Liver (tissue), 3 donors: Measurements from ENCODE around the gene APCS.

Source experiments
- CTCF ChIP-seq: fragments of 150-350 bp; IDR thresholded peaks from 2 replicates; pipeline ENCODE4 v1.5.1; 2017; ENCODE audit warnings: improper control_type of control experiment, low read depth, low read length; ENCODE audit not compliant: missing input control
- EGR1 ChIP-seq, 2 donors: IDR thresholded peaks; 2 replicates each; pipeline ENCODE4 v1.6.1; 2016 to 2018; ENCODE audit warnings: antibody characterized with exemption in 2 of 2, low read depth in 2 of 2
- HNF4A ChIP-seq, 2 donors: conservative IDR thresholded peaks; 2 replicates each; pipeline ENCODE4 v1.6.1; 2016; ENCODE audit warnings: antibody characterized with exemption in 2 of 2, mild to moderate bottlenecking in 2 of 2
- JUND ChIP-seq, 2 donors: IDR thresholded peaks; 2 replicates each; pipeline ENCODE4 v1.6.1; 2016; ENCODE audit warnings: antibody characterized with exemption in 2 of 2
- MAX ChIP-seq: IDR thresholded peaks from 2 replicates; pipeline ENCODE4 v1.6.1; 2016; ENCODE audit warnings: antibody characterized with exemption
- RXRA ChIP-seq, 2 donors: IDR thresholded peaks; 2 replicates each; pipeline ENCODE4 v1.6.1; 2017 to 2018; ENCODE audit warnings: antibody characterized with exemption in 2 of 2, mild to moderate bottlenecking in 1 of 2
- SP1 ChIP-seq: IDR thresholded peaks from 2 replicates; pipeline ENCODE4 v1.6.1; 2018; ENCODE audit warnings: antibody characterized with exemption, mild to moderate bottlenecking
- TAF1 ChIP-seq: conservative IDR thresholded peaks from 2 replicates; pipeline ENCODE4 v1.6.1; 2016; ENCODE audit warnings: antibody characterized with exemption, mild to moderate bottlenecking
- ZBTB33 ChIP-seq: IDR thresholded peaks from 2 replicates; pipeline ENCODE4 v1.6.1; 2016; ENCODE audit warnings: antibody characterized with exemption
- donor health status: healthy.
- donor health status: healthy.

GRCh38 chr1:159554696-159555095 is 32.9 kb upstream of the APCS start:
- no peak for TF ChIP-seq CTCF
- TF ChIP-seq SP1: no peak
- no peak for TF ChIP-seq EGR1 (IDR thresholded peaks at IDR 0.05; ENCODE audit: low read depth in 2 of 2)
- no peak for TF ChIP-seq RXRA (IDR thresholded peaks at IDR 0.05)
- no peak for TF ChIP-seq MAX
- no peak for TF ChIP-seq JUND (IDR thresholded peaks at IDR 0.05)
- no peak for TF ChIP-seq ZBTB33
- TF ChIP-seq HNF4A (conservative IDR thresholded peaks at IDR 0.05): no peak
- no peak for TF ChIP-seq TAF1
